Mammary epithelial cell (primary cell): Measurements from ENCODE around the gene MARK2.

Source experiments
- EZH2 ChIP-seq: IDR thresholded peaks from 2 replicates; pipeline ENCODE4 v1.6.1; 2012; ENCODE audit warnings: low read length, inconsistent platforms, borderline replicate concordance
- TF ChIP-seq, protein P1 (sequence below), 2 donors: IDR thresholded peaks in 1 of 2; conservative IDR thresholded peaks in 1 of 2; 2 replicates each; pipeline ENCODE4 v1.5.1; 2011 to 2012; ENCODE audit warnings: inconsistent platforms in 2 of 2, low read length in 2 of 2, mild to moderate bottlenecking in 2 of 2, control low read depth in 1 of 2, low read depth in 1 of 2; ENCODE audit not compliant: insufficient read depth in 1 of 2; ENCODE audit errors: extremely low read depth in 1 of 2

DNA sequence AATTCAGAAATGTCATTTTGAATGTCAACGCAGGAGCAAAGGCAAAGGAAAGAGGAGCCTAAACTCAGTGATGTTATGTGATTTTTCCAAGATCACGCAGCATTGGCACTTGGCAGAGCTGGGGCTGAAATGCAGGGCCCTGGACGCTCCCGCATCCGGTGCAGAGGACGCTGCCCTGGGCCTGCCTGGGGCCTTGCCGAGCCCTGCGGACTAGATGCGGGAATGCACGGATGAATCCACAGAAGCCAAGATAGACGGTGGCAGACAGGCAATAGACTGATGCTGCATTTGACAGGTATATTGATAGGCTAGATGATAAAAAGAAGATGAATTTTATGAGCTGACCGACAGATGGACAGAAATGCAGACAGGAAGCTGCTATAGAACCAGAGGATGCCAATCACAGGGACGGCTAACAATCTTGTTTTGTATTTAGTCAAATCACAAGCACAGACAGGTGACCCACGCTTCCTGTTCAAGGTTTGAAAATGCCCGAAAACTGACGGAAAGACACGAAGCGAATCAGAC, 696 bp upstream of the MARK2 start:
- no peak for TF ChIP-seq EZH2
- TF ChIP-seq, protein P1, sequence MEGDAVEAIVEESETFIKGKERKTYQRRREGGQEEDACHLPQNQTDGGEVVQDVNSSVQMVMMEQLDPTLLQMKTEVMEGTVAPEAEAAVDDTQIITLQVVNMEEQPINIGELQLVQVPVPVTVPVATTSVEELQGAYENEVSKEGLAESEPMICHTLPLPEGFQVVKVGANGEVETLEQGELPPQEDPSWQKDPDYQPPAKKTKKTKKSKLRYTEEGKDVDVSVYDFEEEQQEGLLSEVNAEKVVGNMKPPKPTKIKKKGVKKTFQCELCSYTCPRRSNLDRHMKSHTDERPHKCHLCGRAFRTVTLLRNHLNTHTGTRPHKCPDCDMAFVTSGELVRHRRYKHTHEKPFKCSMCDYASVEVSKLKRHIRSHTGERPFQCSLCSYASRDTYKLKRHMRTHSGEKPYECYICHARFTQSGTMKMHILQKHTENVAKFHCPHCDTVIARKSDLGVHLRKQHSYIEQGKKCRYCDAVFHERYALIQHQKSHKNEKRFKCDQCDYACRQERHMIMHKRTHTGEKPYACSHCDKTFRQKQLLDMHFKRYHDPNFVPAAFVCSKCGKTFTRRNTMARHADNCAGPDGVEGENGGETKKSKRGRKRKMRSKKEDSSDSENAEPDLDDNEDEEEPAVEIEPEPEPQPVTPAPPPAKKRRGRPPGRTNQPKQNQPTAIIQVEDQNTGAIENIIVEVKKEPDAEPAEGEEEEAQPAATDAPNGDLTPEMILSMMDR (conservative IDR thresholded peaks at IDR 0.05 in 1 of 2, IDR thresholded peaks at IDR 0.05 in 1 of 2; ENCODE audit: extremely low read depth in 1 of 2, insufficient read depth in 1 of 2, low read depth in 1 of 2, low read length in 2 of 2): no peak
